NCI-H187 treated with DMSO at 0.1 percent for 48 hours (cell line): ENCODE data around the gene KIF13A.
"Not testable (repeated sequence)": the region's sequence is repeated elsewhere in the genome, so short reads cannot be mapped to it uniquely, and the experiment has no call there.

Source experiments
- DNase-seq: peaks from one replicate; lab custom pipeline; 2025; lab: John Stamatoyannopoulos, UW

The KIF13A gene

DNA sequence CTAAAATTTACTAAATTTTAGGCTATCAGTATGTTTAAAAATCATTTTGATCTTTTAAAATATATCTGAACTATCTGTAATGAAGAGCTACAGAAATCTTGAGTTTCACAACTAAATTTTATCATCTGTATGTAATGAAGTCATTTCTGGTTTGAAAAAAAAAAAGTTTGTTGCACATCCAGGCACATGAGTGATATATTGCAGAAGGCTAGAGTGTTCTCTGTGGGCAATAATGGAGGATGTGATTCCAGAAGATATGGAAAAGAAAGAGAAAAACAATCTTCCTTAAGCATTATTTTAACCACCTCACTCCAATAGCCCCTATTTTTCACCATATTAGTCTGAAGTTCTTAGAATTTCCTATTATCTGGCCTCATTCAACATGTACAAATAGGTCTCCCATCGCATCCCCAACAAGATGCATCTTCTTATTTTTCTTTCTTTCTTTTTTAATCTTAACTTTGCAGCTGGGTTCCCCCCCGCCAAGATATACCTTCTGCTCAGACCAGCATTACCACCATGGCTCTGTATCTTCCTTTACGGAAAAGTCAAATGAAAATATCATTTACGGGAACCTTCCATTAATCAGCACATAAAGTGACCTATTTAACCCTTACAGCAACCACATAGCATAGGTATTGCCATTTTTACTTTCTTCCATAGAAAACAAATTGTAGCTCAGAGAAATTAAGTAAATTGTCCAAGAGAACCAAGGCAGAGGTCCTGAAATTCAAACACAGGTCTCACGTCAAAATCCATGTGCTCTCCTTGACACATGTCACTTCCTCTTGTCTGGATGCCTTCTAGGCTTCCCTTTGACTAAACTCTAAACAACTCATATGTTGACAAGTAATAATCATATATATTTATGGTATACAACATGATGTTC lies 116.9 kb downstream of the KIF13A start:
- DNase-seq: no peak

GRCh38 chr6:17869753-17870050 lies 117.7 kb downstream of the KIF13A start:
- no peak for DNase-seq

DNA sequence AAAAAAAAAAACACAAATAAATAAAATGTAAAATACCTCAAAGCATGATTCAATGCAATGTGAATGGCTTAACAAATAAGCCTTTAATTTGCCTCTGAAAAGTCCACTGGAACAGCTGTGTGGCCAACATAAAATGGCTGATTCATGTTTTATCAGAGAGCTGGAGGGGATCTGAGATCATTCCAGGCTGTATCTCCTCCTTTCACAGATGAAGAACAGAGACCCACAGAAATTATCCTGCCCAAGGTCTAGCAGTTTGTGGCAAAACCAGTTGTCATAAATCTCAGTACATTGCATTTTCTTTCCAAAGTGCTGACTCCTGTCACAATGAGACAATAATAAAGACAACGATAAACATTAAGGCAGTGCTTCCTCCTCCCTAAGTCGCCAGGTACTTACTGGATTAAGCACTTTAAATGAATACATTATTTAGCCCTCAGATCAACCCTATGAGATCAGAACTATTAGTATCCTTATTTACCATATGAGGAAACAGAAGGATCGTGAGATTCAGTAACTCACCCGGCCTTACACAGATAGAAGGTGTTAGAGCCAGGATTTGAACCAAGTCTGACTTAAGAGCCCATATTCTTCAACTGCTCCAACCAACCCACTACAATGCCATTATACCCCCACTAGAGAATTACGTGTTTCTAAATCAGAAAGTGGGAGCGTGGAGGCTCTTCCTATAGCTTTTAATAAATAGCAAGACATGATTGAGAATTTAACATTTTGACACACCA lies 118.3 kb downstream of the KIF13A start:
- no peak for DNase-seq

DNA sequence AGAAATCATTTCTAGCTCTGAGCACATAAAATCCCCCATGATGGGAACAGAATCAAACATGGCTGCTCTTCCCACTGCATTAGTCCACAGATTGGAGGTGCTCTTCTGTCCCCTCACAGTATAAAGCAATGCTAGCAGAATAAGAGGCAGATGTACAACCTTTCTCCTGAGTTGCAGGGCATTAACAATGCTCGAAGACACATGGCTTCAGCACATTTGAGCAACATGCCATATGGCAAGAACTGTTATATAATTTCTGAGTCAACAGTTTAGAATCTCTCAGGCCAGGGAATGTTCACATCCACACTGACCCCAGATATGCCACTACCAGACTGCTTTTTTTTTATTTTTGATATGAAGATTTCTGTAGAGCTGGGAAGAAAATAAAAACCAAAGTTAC lies 119.6 kb downstream of the KIF13A start:
- DNase-seq: no peak

GRCh38 chr6:17866876-17867444 lies 120.5 kb downstream of the KIF13A start:
- no peak for DNase-seq

GRCh38 chr6:17865798-17866725 lies 121.4 kb downstream of the KIF13A start:
- no peak for DNase-seq

- DNase-seq: no peak
These were observed 122.2 kb downstream of the KIF13A start for GRCh38 chr6:17865243-17865642.

GRCh38 chr6:17863901-17864754 lies 123.3 kb downstream of the KIF13A start:
- DNase-seq: no peak

GRCh38 chr6:17861361-17861760 lies 126.1 kb downstream of the KIF13A start:
- DNase-seq: no peak

- no peak for DNase-seq
These were observed 127.6 kb downstream of the KIF13A start for GRCh38 chr6:17859846-17860245.

DNA sequence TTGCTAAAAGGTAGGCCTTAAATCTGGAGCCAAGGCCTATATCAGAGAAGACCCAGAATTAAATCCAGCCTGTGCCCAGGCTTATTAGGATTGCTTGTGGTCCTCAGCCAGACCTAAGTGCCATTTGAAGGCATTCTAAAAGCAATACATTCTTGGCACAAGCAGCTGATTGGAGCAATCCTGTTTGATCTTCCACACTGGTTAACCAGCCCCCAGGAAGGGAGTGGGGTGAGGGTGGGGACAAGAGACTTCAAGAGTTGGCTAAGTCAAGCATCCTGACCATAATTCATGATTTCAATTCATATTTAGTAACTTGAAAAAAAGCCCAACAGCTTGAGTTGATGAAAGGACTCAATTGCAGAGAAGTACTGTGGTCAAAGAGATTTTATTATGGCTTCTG lies 128.9 kb downstream of the KIF13A start:
- DNase-seq: no peak

DNA sequence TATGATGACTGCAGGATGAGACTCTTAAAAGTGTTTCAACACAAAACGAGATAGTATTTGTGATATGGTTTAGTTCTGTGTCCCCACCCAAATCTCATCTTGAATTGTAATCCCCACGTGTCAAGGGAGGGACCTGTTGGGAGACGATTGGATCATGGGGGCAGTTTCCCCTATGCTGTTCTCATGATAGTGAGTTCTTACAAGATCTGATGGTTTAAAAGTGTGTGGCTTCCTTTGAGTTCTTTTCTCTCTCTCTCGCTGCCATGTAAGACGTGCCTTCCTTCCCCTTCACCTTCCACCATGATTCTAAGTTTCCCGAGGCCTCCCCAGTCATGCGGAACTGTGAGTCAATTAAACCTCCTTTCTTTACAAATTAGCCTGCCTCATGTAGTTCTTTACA lies 130.2 kb downstream of the KIF13A start:
- DNase-seq: not testable (repeated sequence)

- DNase-seq: no peak
These were observed 131.1 kb downstream of the KIF13A start for GRCh38 chr6:17856306-17856705.

- no peak for DNase-seq
These were observed 132.1 kb downstream of the KIF13A start for GRCh38 chr6:17855381-17855780.

GRCh38 chr6:17853533-17853932 lies 133.9 kb downstream of the KIF13A start:
- DNase-seq: no peak

- DNase-seq: no peak
These were observed 135.7 kb downstream of the KIF13A start for GRCh38 chr6:17851720-17852161.

DNA sequence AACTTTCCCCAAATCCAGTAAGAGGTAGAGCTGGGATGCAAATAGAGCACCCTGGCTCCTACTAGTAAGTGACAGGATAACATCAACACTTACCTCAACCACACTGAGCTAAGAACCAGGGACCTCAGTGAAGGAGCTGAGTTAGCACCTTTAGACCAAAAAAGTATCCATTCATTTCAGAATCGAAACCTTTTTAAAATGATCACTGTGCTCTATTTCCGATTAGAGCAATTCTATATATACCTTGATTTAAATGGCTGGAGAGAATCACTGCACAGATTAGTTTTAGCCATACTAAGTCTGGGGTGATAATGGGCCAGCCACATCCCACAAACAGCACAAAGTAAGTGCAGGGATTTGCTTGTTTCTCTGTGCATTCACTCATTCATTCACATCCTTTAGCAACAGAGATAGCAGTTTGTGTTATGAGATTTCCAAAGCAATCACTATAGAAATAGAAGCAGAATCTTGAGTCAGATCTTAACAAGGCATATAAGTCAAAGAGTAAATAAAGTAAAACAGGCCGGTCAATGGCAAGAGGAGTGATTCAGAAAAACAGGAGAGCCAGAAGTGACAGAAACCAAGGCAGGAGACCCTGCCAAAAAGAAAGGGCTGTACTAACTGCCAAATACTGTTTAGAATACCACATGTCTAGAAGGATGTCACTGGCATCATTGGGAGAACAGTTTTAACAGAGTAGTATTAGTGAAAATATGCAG lies 136.3 kb downstream of the KIF13A start:
- DNase-seq: no peak

DNA sequence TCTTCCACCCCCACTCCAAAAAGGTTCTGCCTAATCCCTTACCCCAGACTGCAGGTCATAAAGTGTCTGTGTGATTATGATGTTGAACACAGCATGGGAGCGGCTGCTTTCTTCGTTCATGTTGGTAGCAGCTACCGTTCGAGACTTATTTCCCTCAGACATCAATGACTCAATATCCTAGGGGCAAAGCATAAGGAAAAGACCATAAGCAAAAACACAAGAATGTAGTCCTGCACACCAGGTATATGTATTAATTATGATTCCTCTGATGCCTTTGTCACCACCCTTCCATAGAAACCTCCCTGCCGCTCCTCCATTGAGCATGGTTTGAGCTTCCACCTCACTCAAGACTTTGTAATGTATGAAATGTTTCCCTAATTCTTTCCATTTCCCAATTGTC lies 137.2 kb downstream of the KIF13A start:
- no peak for DNase-seq

DNA sequence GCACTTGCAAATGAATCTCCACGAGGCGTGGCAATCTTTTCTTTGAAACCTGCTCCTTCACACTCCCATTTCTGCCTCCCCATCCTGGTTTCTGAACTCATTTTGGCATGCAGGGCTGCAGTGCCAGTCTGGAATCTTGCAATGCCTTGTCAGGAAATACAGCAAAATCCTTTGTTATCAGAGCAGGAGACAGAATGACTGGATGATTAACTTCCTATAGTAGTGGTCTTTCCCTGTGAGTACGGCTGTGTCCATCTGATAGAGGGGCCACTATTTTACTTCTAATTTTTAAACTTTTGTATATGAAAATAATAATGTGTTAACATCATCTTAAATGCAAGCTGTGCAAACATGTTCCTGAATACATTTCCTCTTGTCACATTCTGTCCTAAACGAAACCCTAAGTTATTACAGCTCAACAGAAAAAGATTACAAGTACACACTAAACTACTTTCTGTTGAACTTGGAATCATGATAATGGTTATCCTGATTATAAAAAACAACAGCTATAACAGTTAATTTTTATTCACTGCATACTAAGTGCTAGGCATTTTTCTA lies 140.2 kb downstream of the KIF13A start:
- DNase-seq: no peak

DNA sequence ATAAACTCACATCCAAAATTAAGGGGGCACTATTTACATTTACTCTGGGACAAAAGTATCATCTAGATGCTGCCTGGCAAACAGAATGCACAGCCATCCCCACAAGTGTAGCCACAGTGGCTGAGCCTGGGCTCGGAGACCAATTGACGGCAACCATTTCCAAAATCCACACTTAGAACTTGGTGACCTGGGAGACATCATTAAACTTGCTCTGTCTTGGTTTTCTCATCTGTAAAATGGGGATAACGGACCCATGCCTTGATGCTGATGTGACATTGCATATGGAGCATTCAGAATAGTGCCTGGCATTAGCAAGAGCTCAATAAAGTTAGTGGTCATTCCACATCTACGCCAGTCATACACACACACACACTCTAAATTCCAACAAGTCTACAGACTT lies 140.7 kb downstream of the KIF13A start:
- no peak for DNase-seq
